ENCODE results near the gene CDPF1.
"Not testable (repeated sequence)": the region's sequence is repeated elsewhere in the genome, so short reads cannot be mapped to it uniquely, and the experiment has no call there.

The CDPF1 gene

GRCh38 chr22:46212195-46212594 is 37.9 kb downstream of the CDPF1 start:
- H3K4me3 ChIP-seq (replicated peaks; ENCODE audit: low read depth, low read length) = no peak overlapping the region
- TF ChIP-seq, protein P1, sequence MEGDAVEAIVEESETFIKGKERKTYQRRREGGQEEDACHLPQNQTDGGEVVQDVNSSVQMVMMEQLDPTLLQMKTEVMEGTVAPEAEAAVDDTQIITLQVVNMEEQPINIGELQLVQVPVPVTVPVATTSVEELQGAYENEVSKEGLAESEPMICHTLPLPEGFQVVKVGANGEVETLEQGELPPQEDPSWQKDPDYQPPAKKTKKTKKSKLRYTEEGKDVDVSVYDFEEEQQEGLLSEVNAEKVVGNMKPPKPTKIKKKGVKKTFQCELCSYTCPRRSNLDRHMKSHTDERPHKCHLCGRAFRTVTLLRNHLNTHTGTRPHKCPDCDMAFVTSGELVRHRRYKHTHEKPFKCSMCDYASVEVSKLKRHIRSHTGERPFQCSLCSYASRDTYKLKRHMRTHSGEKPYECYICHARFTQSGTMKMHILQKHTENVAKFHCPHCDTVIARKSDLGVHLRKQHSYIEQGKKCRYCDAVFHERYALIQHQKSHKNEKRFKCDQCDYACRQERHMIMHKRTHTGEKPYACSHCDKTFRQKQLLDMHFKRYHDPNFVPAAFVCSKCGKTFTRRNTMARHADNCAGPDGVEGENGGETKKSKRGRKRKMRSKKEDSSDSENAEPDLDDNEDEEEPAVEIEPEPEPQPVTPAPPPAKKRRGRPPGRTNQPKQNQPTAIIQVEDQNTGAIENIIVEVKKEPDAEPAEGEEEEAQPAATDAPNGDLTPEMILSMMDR (IDR thresholded peaks at IDR 0.05; ENCODE audit: low read length, missing control alignments) = no peak
- DNase-seq (ENCODE audit: low read depth) = no peak

- TF ChIP-seq, protein P1 (IDR thresholded peaks at IDR 0.05; ENCODE audit: low read length, missing control alignments) = no peak
- DNase-seq (ENCODE audit: low read depth) = no peak
- no peak overlapping the region for H3K4me3 ChIP-seq (replicated peaks; ENCODE audit: low read depth, low read length)
Measured at GRCh38 chr22:46209262-46209661, 40.8 kb downstream of the CDPF1 start.

GRCh38 chr22:46203601-46203980 is 46.5 kb downstream of the CDPF1 start:
- no peak overlapping the region for H3K4me3 ChIP-seq (replicated peaks; ENCODE audit: low read depth, low read length)
- TF ChIP-seq, protein P1 (IDR thresholded peaks at IDR 0.05; ENCODE audit: low read length, missing control alignments) = no peak
- no peak for DNase-seq (ENCODE audit: low read depth)

DNA sequence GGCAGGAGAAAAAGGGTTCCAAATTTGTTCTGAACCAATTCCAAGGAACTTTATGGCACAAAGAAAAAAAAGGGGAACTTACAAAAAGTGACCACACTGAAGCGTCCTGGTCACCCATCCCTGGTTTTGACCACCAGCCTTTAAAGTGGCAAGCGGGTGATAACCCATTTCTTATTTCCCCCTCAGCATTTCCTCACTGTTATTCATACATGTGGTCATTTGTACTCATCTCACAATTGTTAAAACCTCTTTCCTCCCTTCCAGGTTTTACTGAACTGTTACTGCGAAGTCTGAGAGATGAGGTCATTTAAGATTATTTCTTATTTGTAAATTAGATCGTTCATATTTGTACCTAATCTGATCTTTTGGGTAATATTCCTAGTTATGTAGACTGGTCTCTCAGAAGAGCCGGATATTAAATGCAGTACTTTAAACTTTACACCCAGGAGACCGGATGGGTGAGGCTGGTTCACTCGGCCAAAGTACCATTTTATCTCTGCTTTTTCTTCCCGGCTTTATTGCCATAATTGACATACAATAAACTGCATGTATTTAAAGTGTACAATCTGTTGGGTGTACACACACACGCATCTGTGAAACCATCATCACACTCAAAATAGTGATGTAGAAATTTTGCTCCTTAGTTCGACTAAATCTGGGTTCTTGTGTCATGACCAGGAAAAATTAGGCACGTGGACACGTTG is 47.0 kb downstream of the CDPF1 start:
- TF ChIP-seq, protein P1 (IDR thresholded peaks at IDR 0.05; ENCODE audit: low read length, missing control alignments) = no peak
- H3K4me3 ChIP-seq (replicated peaks; ENCODE audit: low read depth, low read length) = no peak overlapping the region
- DNase-seq (ENCODE audit: low read depth) = no peak

DNA sequence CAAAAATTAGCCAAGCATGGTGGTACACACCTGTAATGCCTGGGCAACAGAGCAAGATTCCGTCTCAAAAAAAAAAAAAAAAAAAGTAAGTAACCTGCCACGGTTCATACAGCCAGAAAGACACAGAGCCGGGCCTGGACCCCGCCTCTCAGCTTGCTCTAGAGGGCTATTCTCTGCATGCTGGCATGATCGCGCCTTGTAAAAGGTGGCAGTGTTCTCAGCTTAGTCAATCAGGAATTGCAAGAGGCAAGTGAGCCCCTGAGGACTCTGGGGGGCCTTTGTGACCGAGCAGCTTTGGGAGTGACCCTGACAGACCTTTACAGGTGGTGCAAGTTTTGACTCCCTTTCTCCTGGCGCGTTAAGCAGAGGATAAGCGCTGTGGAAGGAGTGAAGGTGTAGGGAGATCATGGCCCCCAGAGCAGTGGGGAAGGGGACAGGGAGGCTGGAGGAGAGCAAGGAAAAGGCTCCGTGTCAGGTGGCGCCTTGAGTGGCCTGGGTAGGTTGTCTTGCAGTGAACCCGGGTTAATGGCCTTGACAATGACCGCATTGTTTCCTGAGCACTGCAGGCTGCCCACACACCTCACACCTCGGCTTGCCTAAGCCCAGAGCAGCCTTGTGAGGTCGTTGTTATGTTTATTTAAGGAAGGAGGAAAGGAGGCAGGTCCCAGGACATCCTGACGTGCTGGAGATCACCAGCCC is 48.9 kb downstream of the CDPF1 start:
- TF ChIP-seq, protein P1 (IDR thresholded peaks at IDR 0.05; ENCODE audit: low read length, missing control alignments) = no peak
- no peak overlapping the region for H3K4me3 ChIP-seq (replicated peaks; ENCODE audit: low read depth, low read length)
- no peak for DNase-seq (ENCODE audit: low read depth)

GRCh38 chr22:46198806-46199205 is 51.3 kb downstream of the CDPF1 start:
- H3K4me3 ChIP-seq (replicated peaks; ENCODE audit: low read depth, low read length); DNase-seq (ENCODE audit: low read depth): not testable (repeated sequence)

GRCh38 chr22:46198274-46198673 is 51.8 kb downstream of the CDPF1 start:
- H3K4me3 ChIP-seq (replicated peaks; ENCODE audit: low read depth, low read length) = no peak overlapping the region
- no peak for DNase-seq (ENCODE audit: low read depth)
- TF ChIP-seq, protein P1 (IDR thresholded peaks at IDR 0.05; ENCODE audit: low read length, missing control alignments) = no peak

Measured in fibroblast of pulmonary artery (primary cell).